ENCODE results near the gene TNS1. TPM values are rescaled to one million over a fixed set of nuclear protein-coding genes. Genes with fewer than 3 reads are reported as not detected.

TNS1 gene
- total RNA-seq, 1 donor from 2014 or later = 59.2 TPM

GRCh38 chr2:217863883-217864282 is 138.9 kb downstream of the TNS1 start:
- H3K27me3 Mint-ChIP-seq = no peaks in the 10 kb centered on the region
- no peak for DNase-seq (ENCODE audit: extremely low spot score, unreplicated experiment)
- H3K4me3 Mint-ChIP-seq = no peak overlapping the region
- peaks cover 41% of the 10 kb centered on the region for H3K4me1 Mint-ChIP-seq (ENCODE audit: unreplicated experiment)
- no peak for TF ChIP-seq CTCF (conservative IDR thresholded peaks at IDR 0.05)
- H3K9me3 Mint-ChIP-seq = no peaks in the 10 kb centered on the region
- H3K36me3 Mint-ChIP-seq = peaks cover 17% of the 10 kb centered on the region
- H3K27ac Mint-ChIP-seq = no peak overlapping the region

GRCh38 chr2:217861334-217861877 is 141.4 kb downstream of the TNS1 start:
- no peak for DNase-seq (ENCODE audit: extremely low spot score, unreplicated experiment)
- TF ChIP-seq CTCF (conservative IDR thresholded peaks at IDR 0.05) = no peak
- Mint-ChIP-seq H3K36me3 (peaks cover 14% of the 10 kb centered on the region), H3K9me3 (no peaks in the 10 kb centered on the region), H3K27me3 (no peaks in the 10 kb centered on the region), H3K27ac (no peak overlapping the region), H3K4me1 (ENCODE audit: unreplicated experiment) (peaks cover 33% of the 10 kb centered on the region), H3K4me3 (no peak overlapping the region)

GRCh38 chr2:217859926-217860325 is 142.9 kb downstream of the TNS1 start:
- H3K4me1 Mint-ChIP-seq (ENCODE audit: unreplicated experiment) = peaks cover 20% of the 10 kb centered on the region
- no peak overlapping the region for H3K4me3 Mint-ChIP-seq
- no peak overlapping the region for H3K27ac Mint-ChIP-seq
- no peaks in the 10 kb centered on the region for H3K27me3 Mint-ChIP-seq
- no peak for TF ChIP-seq CTCF (conservative IDR thresholded peaks at IDR 0.05)
- H3K36me3 Mint-ChIP-seq = peaks cover 17% of the 10 kb centered on the region
- H3K9me3 Mint-ChIP-seq = no peaks in the 10 kb centered on the region
- DNase-seq (ENCODE audit: extremely low spot score, unreplicated experiment) = no peak

- Mint-ChIP-seq H3K27ac (peak overlapping the region; percentile 81), H3K27me3 (no peaks in the 10 kb centered on the region), H3K36me3 (peaks cover 14% of the 10 kb centered on the region), H3K9me3 (no peaks in the 10 kb centered on the region), H3K4me1 (ENCODE audit: unreplicated experiment) (peaks cover 20% of the 10 kb centered on the region), H3K4me3 (peak overlapping the region; percentile 81)
- TF ChIP-seq CTCF (conservative IDR thresholded peaks at IDR 0.05) = no peak
- peak; percentile 83 for DNase-seq (ENCODE audit: extremely low spot score, unreplicated experiment)
Measured at GRCh38 chr2:217858519-217859491, 144.0 kb downstream of the TNS1 start.

GRCh38 chr2:217857624-217858506 is 144.9 kb downstream of the TNS1 start:
- Mint-ChIP-seq H3K36me3 (peaks cover 8% of the 10 kb centered on the region), H3K27ac (peak overlapping the region; percentile 81)

More at GRCh38 chr2:217857624-217858506, 144.9 kb downstream of the TNS1 start:
- Mint-ChIP-seq H3K27me3 (no peaks in the 10 kb centered on the region), H3K4me3 (peak overlapping the region; percentile 81), H3K4me1 (ENCODE audit: unreplicated experiment) (peaks cover 28% of the 10 kb centered on the region), H3K9me3 (no peaks in the 10 kb centered on the region)
- TF ChIP-seq CTCF (conservative IDR thresholded peaks at IDR 0.05) = no peak
- no peak for DNase-seq (ENCODE audit: extremely low spot score, unreplicated experiment)

Data from type B pancreatic cell (in vitro differentiated cells).